ENCODE measurements around the gene KRTAP5-1. TPM values are rescaled to one million over a fixed set of nuclear protein-coding genes. Genes with fewer than 3 reads are reported as not detected.
"Not testable (repeated sequence)": the region's sequence is repeated elsewhere in the genome, so short reads cannot be mapped to it uniquely, and the experiment has no call there.

KRTAP5-1 gene
- total and polyA plus RNA-seq, 8 donors, result 0.46 TPM; not detected in 7

- no peaks in the 10 kb centered on the region for H3K4me1 ChIP-seq
- no peak overlapping the region for H3K27ac ChIP-seq
- intact Hi-C loops (cut with DNase I), result no loop called here
- ATAC-seq, result no peak
- no peak overlapping the region for H3K4me3 ChIP-seq
- H3K27me3 ChIP-seq, result no peaks in the 10 kb centered on the region
- no peak for DNase-seq
- FAIRE-seq, result no peak
- TF ChIP-seq CTCF (IDR thresholded peaks at IDR 0.05), result no peak
- H3K36me3 ChIP-seq, result no peaks in the 10 kb centered on the region
- H3K9me3 ChIP-seq, result no peaks in the 10 kb centered on the region
- WGBS, 2 donors, result 54 to 63% methylated on average over 9 of the region's 9 CpGs
Measured at GRCh38 chr11:1592628-1593027, 7.5 kb upstream of the KRTAP5-1 start.

- Histone ChIP-seq H3K4me3 (no peak overlapping the region), H3K9me3 (no peaks in the 10 kb centered on the region), H3K27me3 (no peaks in the 10 kb centered on the region), H3K4me1 (no peaks in the 10 kb centered on the region), H3K27ac (no peak overlapping the region), H3K36me3 (no peaks in the 10 kb centered on the region)
- TF ChIP-seq CTCF (IDR thresholded peaks at IDR 0.05), result no peak
- 94% methylated on average over 6 of the region's 6 CpGs for WGBS, 2 donors
- peak in 1 of 6 donors; percentile 30 for DNase-seq
- no peak for ATAC-seq
- FAIRE-seq, result no peak
- intact Hi-C loops (cut with DNase I), result no loop called here
Measured at GRCh38 chr11:1589996-1590395, 4.9 kb upstream of the KRTAP5-1 start.

GRCh38 chr11:1589191-1589963 is 4.3 kb upstream of the KRTAP5-1 start:
- H3K4me1 ChIP-seq; H3K27me3 ChIP-seq; H3K4me3 ChIP-seq; FAIRE-seq; intact Hi-C loops (cut with DNase I); ATAC-seq; H3K9me3 ChIP-seq; H3K27ac ChIP-seq; H3K36me3 ChIP-seq: not testable (repeated sequence)
- 67 to 71% methylated on average over 7 to 8 of the region's 10 CpGs for WGBS, 2 donors
- DNase-seq, result peak in 1 of 6 donors; percentile 8

GRCh38 chr11:1586699-1587098 is 1.6 kb upstream of the KRTAP5-1 start:
- no peak for FAIRE-seq

GRCh38 chr11:1582909-1583308 is 2.2 kb downstream of the KRTAP5-1 start:
- 82% methylated on average over 2 of the region's 2 CpGs for WGBS, 2 donors
- not testable (repeated sequence) for DNase-seq

More at GRCh38 chr11:1586699-1587098, 1.6 kb upstream of the KRTAP5-1 start:
- no peak for TF ChIP-seq CTCF (IDR thresholded peaks at IDR 0.05)
- intact Hi-C loops (cut with DNase I), result no loop called here
- WGBS, 2 donors, result 88 to 89% methylated on average over 2 of the region's 2 CpGs
- Histone ChIP-seq H3K9me3 (no peaks in the 10 kb centered on the region), H3K27me3 (no peaks in the 10 kb centered on the region), H3K27ac (no peak overlapping the region), H3K4me1 (no peaks in the 10 kb centered on the region), H3K4me3 (no peak overlapping the region), H3K36me3 (no peaks in the 10 kb centered on the region)
- DNase-seq, result peak in 1 of 6 donors; percentile 17
- no peak for ATAC-seq

GRCh38 chr11:1581976-1582375 is 3.1 kb downstream of the KRTAP5-1 start:
- DNase-seq (peak in 1 of 6 donors; percentile 4), ATAC-seq (no peak), FAIRE-seq (no peak)
- no peak for TF ChIP-seq CTCF (IDR thresholded peaks at IDR 0.05)
- H3K27ac ChIP-seq, result no peak overlapping the region
- H3K9me3 ChIP-seq, result no peaks in the 10 kb centered on the region
- H3K27me3 ChIP-seq, result no peaks in the 10 kb centered on the region
- WGBS, 2 donors, result 84 to 86% methylated on average over 9 of the region's 9 CpGs
- no peaks in the 10 kb centered on the region for H3K4me1 ChIP-seq
- intact Hi-C loops (cut with DNase I), result no loop called here
- H3K36me3 ChIP-seq, result no peaks in the 10 kb centered on the region
- no peak overlapping the region for H3K4me3 ChIP-seq

More at GRCh38 chr11:1582909-1583308, 2.2 kb downstream of the KRTAP5-1 start:
- H3K4me1 ChIP-seq; FAIRE-seq; ATAC-seq; H3K27me3 ChIP-seq; H3K9me3 ChIP-seq; intact Hi-C loops (cut with DNase I); H3K27ac ChIP-seq; H3K4me3 ChIP-seq; H3K36me3 ChIP-seq: not testable (repeated sequence)

All from pancreas (tissue), 10 donors.